ENCODE measurements around the gene EDN2.

DNA sequence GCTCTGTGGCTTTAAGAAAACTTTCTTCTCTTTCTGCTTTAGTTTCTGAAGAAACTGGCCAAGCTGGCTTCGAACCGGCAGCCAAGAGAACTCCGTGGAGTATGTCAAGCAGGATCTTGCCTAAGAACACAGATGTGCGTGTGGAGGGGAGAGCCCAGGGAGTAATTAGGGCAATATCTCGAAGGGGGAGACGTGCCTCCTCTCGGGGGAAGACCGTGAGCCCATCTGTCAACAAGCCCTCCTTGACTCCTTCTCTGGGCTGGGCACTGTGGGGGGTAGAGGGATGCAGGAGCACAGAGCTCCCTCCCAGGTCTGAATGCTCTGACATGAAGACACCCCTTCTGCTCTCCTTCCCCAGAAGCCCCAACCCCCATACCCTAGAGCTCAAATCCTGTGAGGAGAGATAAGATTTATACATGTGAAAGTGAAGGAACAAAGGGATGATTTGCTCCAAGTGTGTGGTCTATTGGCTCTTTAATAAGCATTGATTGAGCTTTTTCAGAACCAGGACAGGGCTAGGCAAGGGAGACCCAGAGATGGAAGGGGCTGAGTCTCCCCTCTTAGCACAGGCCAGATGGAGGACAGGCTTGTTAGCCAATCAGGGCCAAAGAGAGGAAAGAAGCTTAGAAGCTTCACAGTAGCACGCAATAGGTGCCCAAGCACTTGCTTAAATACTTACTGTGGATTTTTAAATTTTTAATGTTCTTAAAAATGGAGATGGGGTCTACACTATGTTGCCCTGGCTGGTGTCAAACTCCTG is 37.5 kb downstream of the EDN2 start:
- TF ChIP-seq, protein P1, sequence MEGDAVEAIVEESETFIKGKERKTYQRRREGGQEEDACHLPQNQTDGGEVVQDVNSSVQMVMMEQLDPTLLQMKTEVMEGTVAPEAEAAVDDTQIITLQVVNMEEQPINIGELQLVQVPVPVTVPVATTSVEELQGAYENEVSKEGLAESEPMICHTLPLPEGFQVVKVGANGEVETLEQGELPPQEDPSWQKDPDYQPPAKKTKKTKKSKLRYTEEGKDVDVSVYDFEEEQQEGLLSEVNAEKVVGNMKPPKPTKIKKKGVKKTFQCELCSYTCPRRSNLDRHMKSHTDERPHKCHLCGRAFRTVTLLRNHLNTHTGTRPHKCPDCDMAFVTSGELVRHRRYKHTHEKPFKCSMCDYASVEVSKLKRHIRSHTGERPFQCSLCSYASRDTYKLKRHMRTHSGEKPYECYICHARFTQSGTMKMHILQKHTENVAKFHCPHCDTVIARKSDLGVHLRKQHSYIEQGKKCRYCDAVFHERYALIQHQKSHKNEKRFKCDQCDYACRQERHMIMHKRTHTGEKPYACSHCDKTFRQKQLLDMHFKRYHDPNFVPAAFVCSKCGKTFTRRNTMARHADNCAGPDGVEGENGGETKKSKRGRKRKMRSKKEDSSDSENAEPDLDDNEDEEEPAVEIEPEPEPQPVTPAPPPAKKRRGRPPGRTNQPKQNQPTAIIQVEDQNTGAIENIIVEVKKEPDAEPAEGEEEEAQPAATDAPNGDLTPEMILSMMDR (IDR thresholded peaks at IDR 0.05; ENCODE audit: poor library complexity, severe bottlenecking) = no peak
- no peak for TF ChIP-seq RAD21 (conservative IDR thresholded peaks at IDR 0.05)
- no peak for TF ChIP-seq POLR2AphosphoS5 (IDR thresholded peaks at IDR 0.05)
- TF ChIP-seq EP300 (conservative IDR thresholded peaks at IDR 0.05; ENCODE audit: poor library complexity, severe bottlenecking) = no peak
